ENCODE measurements around the gene RAD51. TPM values are rescaled to one million over a fixed set of nuclear protein-coding genes. Genes with fewer than 3 reads are reported as not detected.

Gene RAD51
- total RNA-seq, 1 donor from 2014 or later = 4.2 TPM

DNA sequence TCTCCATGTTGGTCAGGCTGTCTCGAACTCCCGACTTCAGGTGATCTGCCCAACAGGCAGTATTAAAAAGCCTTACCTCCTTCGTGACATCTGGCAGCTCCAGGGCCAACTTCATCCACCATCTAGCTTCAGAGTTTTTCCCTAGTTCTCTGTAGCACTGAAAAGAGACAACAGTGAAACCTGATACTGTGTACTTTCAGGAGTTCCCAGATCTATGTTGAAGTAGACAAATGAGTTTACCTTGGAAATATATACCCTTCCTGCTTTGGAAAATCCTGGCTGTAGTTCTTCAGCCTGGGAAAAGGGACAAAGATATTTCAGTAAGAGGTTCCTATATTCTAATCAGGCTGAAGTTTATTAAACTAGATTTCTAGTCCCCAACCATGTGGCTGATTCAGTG is 42.1 kb downstream of the RAD51 start:
- no peaks in the 10 kb centered on the region for H3K4me1 ChIP-seq
- intact Hi-C loops (cut with DNase I) = no loop called here
- no peaks in the 10 kb centered on the region for H3K27me3 ChIP-seq
- H3K27ac ChIP-seq = no peak overlapping the region
- DNase-seq (ENCODE audit: extremely low spot score in 2 of 2) = no peak
- H3K9me3 ChIP-seq = no peaks in the 10 kb centered on the region
- H3K4me3 ChIP-seq = no peak overlapping the region
- TF ChIP-seq POLR2AphosphoS5 (IDR thresholded peaks at IDR 0.05; ENCODE audit: insufficient read depth in 1 of 2, low read depth in 1 of 2) (no peak), POLR2A (IDR thresholded peaks at IDR 0.05) (no peak)
- TF ChIP-seq, protein P1, sequence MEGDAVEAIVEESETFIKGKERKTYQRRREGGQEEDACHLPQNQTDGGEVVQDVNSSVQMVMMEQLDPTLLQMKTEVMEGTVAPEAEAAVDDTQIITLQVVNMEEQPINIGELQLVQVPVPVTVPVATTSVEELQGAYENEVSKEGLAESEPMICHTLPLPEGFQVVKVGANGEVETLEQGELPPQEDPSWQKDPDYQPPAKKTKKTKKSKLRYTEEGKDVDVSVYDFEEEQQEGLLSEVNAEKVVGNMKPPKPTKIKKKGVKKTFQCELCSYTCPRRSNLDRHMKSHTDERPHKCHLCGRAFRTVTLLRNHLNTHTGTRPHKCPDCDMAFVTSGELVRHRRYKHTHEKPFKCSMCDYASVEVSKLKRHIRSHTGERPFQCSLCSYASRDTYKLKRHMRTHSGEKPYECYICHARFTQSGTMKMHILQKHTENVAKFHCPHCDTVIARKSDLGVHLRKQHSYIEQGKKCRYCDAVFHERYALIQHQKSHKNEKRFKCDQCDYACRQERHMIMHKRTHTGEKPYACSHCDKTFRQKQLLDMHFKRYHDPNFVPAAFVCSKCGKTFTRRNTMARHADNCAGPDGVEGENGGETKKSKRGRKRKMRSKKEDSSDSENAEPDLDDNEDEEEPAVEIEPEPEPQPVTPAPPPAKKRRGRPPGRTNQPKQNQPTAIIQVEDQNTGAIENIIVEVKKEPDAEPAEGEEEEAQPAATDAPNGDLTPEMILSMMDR (IDR thresholded peaks at IDR 0.05) = no peak
- peaks cover 0 to 53% of the 10 kb centered on the region in 2 donors for H3K36me3 ChIP-seq

DNA sequence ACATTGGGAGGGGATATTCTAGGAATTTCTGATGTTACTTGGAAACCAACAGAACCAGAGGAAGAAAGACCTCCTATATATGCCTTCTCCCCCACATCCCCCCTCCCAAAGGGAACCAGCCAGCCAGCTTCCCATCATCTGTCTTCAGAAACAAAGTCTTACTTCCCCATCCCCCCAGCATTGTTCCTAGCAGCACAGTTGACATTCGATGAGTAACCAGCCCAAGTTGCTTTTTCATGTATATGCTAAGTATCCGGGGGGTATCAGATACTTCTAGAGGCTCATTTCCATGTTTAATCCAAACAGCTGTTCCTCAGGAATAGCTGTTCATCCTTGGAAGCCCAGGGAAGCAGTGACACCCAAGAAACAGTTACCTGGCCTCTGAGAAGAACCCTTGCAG is 44.1 kb downstream of the RAD51 start:
- H3K9me3 ChIP-seq = no peaks in the 10 kb centered on the region
- no peak overlapping the region for H3K4me3 ChIP-seq
- intact Hi-C loops (cut with DNase I) = no loop called here
- DNase-seq (ENCODE audit: extremely low spot score in 2 of 2) = no peak
- no peaks in the 10 kb centered on the region for H3K27me3 ChIP-seq
- H3K27ac ChIP-seq = no peak overlapping the region
- TF ChIP-seq, protein P1 (IDR thresholded peaks at IDR 0.05) = no peak
- TF ChIP-seq POLR2A (IDR thresholded peaks at IDR 0.05) = no peak
- TF ChIP-seq POLR2AphosphoS5 (IDR thresholded peaks at IDR 0.05; ENCODE audit: insufficient read depth in 1 of 2, low read depth in 1 of 2) = no peak
- H3K36me3 ChIP-seq = peaks cover 0 to 60% of the 10 kb centered on the region in 2 donors
- H3K4me1 ChIP-seq = peaks cover 4% of the 10 kb centered on the region

DNA sequence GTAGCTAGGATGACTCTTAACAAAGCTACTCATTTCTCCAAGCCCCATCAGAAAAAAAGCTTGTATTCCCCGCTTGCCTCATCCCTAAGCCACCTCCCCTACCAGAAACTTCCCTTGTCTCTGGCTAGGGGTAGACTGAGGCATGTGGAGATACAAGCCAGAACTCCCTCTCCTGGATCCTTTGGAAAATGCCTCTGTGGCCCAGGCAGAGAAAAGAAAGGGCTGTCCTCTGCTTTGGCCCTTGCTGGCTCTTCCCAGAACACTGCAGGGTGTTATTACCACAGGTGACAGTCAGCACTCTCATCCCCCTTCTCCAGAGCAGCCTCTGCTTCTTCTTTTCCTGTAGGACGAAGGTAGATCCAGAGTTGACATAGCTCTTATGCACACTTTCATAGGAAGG is 44.9 kb downstream of the RAD51 start:
- H3K36me3 ChIP-seq = peaks cover 0 to 66% of the 10 kb centered on the region in 2 donors
- intact Hi-C loops (cut with DNase I) = no loop called here

DNA sequence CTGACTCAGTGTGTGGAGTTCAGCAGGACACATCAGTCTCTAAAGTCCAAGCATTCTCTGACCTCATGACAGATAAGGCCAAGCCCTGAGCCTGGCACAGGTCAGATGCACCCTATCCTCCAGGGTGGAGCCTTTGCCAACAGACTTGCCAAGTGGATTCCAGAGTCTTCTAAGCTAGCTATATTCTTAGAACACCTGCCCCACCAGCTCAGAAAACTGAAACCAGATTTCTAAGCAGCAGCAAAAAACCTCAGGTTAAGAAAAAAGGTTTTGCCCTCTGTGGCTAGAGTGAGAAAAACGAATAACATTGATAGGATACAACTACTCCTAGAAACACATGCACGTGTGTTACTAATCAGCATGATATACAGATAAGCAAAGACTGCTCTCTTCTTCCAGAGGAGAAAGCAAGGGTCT is 48.5 kb downstream of the RAD51 start:
- Histone ChIP-seq H3K27ac (no peak overlapping the region), H3K4me1 (peaks cover 9% of the 10 kb centered on the region), H3K9me3 (no peaks in the 10 kb centered on the region), H3K27me3 (no peaks in the 10 kb centered on the region), H3K36me3 (peaks cover 0 to 37% of the 10 kb centered on the region in 2 donors), H3K4me3 (no peak overlapping the region)
- TF ChIP-seq POLR2AphosphoS5 (IDR thresholded peaks at IDR 0.05; ENCODE audit: insufficient read depth in 1 of 2, low read depth in 1 of 2) (no peak), POLR2A (IDR thresholded peaks at IDR 0.05) (no peak)
- TF ChIP-seq, protein P1 (IDR thresholded peaks at IDR 0.05) = no peak
- DNase-seq (ENCODE audit: extremely low spot score in 2 of 2) = no peak
- intact Hi-C loops (cut with DNase I) = no loop called here

More for the DNA sequence above, 44.9 kb downstream of the RAD51 start:
- no peak for TF ChIP-seq POLR2A (IDR thresholded peaks at IDR 0.05)
- TF ChIP-seq, protein P1 (IDR thresholded peaks at IDR 0.05) = no peak
- TF ChIP-seq POLR2AphosphoS5 (IDR thresholded peaks at IDR 0.05; ENCODE audit: insufficient read depth in 1 of 2, low read depth in 1 of 2) = no peak
- DNase-seq (ENCODE audit: extremely low spot score in 2 of 2) = no peak
- Histone ChIP-seq H3K27ac (no peak overlapping the region), H3K4me1 (peaks cover 9% of the 10 kb centered on the region), H3K27me3 (no peaks in the 10 kb centered on the region), H3K4me3 (no peak overlapping the region), H3K9me3 (no peaks in the 10 kb centered on the region)

DNA sequence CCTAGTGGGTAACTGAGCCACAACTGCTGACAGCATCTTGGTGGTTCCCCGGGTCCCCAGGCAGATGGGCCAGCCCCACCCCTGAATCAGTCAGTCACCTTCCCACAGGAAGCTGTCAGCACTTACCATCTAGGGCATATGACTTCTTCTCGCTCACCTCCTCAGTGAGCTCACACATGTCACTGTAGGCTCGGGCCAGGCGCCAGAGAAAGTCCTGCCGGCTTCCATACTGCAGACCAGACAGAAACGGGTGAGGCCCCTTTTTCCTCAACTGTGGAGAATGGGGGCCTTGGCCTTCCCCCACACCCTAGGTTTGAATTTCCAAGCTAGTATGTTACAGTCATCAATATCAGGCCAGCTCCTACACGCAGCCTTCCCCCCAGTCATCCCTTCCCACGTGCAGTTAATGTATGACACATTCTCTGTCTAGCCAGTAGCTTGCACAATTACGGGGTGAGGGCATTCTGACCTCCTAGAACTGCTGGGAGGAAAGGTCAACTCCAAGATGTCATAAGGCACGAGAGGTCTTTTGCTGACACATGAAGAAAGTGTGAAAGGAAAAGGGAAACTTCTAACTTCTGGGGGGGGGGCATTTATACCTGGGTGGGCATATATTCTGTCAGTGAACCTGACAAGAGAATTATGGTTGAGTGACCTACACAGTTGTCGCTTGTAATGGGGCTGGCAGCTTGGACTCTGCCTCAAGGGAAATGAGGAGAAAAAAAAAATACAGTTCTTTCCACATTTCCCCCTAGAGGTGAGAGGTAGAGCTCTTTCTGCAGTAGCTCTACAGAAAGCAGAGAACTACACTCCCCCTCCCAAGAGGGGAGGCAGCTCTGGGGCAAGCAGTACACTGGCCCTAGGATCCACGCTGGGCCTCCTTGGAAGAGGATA is 49.2 kb downstream of the RAD51 start:
- DNase-seq (ENCODE audit: extremely low spot score in 2 of 2) = no peak
- Histone ChIP-seq H3K27ac (no peak overlapping the region), H3K27me3 (no peaks in the 10 kb centered on the region), H3K9me3 (no peaks in the 10 kb centered on the region), H3K36me3 (peaks cover 0 to 39% of the 10 kb centered on the region in 2 donors), H3K4me1 (peaks cover 9% of the 10 kb centered on the region), H3K4me3 (no peak overlapping the region)
- intact Hi-C loops (cut with DNase I) = no loop called here
- TF ChIP-seq, protein P1 (IDR thresholded peaks at IDR 0.05) = no peak
